Endometrial microvascular endothelial cells (primary cell): ENCODE results near the gene ZDHHC17. TPM values are rescaled to one million over a fixed set of nuclear protein-coding genes. Genes with fewer than 3 reads are reported as not detected.
"Not testable (repeated sequence)": the region's sequence is repeated elsewhere in the genome, so short reads cannot be mapped to it uniquely, and the experiment has no call there.

Experiments used
- in situ Hi-C: cut with HindIII; loops from 2 replicates; pipeline ENCODE4 v1.10.0; 2017; ENCODE audit warnings: low sequenced_read_pairs, low pct_unique_long_range_greater_than_20kb; ENCODE audit errors: inconsistent ontology term
- total RNA-seq: library from RNA; depleted of rRNA; stranded (reverse); fragments of >200 nt; gene quantifications from one replicate; pipeline ENCODE4 v1.2.3, GENCODE V29; 2015; ENCODE audit errors: inconsistent ontology term

The ZDHHC17 gene
- 11.2 TPM for total RNA-seq

- in situ Hi-C loops = no loop called here
Observed at GRCh38 chr12:76763746-76764675, at the start of gene ZDHHC17. Gene ZDHHC17, plus strand, starts transcription at chr12:76764115. Its CDS starts 122 bp downstream, at chr12:76764237.

- in situ Hi-C loops = no loop called here
Observed at GRCh38 chr12:76714415-76714814, 49.5 kb upstream of the ZDHHC17 start.

- in situ Hi-C loops = no loop called here
Observed at GRCh38 chr12:76714861-76715260, 49.1 kb upstream of the ZDHHC17 start.

GRCh38 chr12:76715332-76715731 is 48.6 kb upstream of the ZDHHC17 start:
- in situ Hi-C loops = no loop called here

- in situ Hi-C loops = no loop called here
Observed at GRCh38 chr12:76717314-76717713, 46.6 kb upstream of the ZDHHC17 start.

- in situ Hi-C loops = no loop called here
Observed at GRCh38 chr12:76719171-76720041, 44.5 kb upstream of the ZDHHC17 start.

- in situ Hi-C loops = no loop called here
Observed at GRCh38 chr12:76720068-76720467, 43.8 kb upstream of the ZDHHC17 start.

GRCh38 chr12:76726626-76727025 is 37.3 kb upstream of the ZDHHC17 start:
- in situ Hi-C loops = no loop called here

- in situ Hi-C loops = not testable (repeated sequence)
Observed at GRCh38 chr12:76732188-76732587, 31.7 kb upstream of the ZDHHC17 start.

GRCh38 chr12:76737689-76738088 is 26.2 kb upstream of the ZDHHC17 start:
- in situ Hi-C loops = not testable (repeated sequence)

GRCh38 chr12:76738824-76739579 is 24.9 kb upstream of the ZDHHC17 start:
- in situ Hi-C loops = no loop called here

GRCh38 chr12:76739896-76740295 is 24.0 kb upstream of the ZDHHC17 start:
- in situ Hi-C loops = no loop called here

GRCh38 chr12:76740501-76740900 is 23.4 kb upstream of the ZDHHC17 start:
- in situ Hi-C loops = no loop called here

GRCh38 chr12:76745343-76745742 is 18.6 kb upstream of the ZDHHC17 start:
- in situ Hi-C loops = no loop called here

- in situ Hi-C loops = no loop called here
Observed at GRCh38 chr12:76746516-76746915, 17.4 kb upstream of the ZDHHC17 start.

- in situ Hi-C loops = no loop called here
Observed at GRCh38 chr12:76747245-76747644, 16.7 kb upstream of the ZDHHC17 start.

GRCh38 chr12:76755829-76756379 is 8.0 kb upstream of the ZDHHC17 start:
- in situ Hi-C loops = no loop called here

GRCh38 chr12:76757694-76758093 is 6.2 kb upstream of the ZDHHC17 start:
- in situ Hi-C loops = no loop called here

- in situ Hi-C loops = no loop called here
Observed at GRCh38 chr12:76762601-76762980, 1.3 kb upstream of the ZDHHC17 start.
